Activated CD8-positive, alpha-beta memory T cell treated with anti-CD3 and anti-CD28 coated beads, Interleukin-2, amount 50 U/mL, for 1 hour (primary cell): ENCODE results near the gene CAPN7.

Experiments used
- DNase-seq: peaks from one replicate; pipeline ENCODE4 v3.0.0-alpha.2; 2020; ENCODE audit errors: extremely low read depth

The CAPN7 gene

GRCh38 chr3:15246186-15246585 is 40.1 kb downstream of the CAPN7 start:
- DNase-seq, result no peak

- no peak for DNase-seq
Observed at GRCh38 chr3:15253023-15253697, 47.1 kb downstream of the CAPN7 start.

GRCh38 chr3:15255215-15255614 is 49.2 kb downstream of the CAPN7 start:
- DNase-seq, result no peak

GRCh38 chr3:15256861-15257341 is 50.9 kb downstream of the CAPN7 start:
- no peak for DNase-seq

GRCh38 chr3:15258720-15259119 is 52.7 kb downstream of the CAPN7 start:
- DNase-seq, result no peak

GRCh38 chr3:15260531-15260930 is 54.5 kb downstream of the CAPN7 start:
- DNase-seq, result no peak

GRCh38 chr3:15261274-15261673 is 55.2 kb downstream of the CAPN7 start:
- no peak for DNase-seq

- no peak for DNase-seq
Observed at GRCh38 chr3:15262021-15262420, 56.0 kb downstream of the CAPN7 start.

- no peak for DNase-seq
Observed at GRCh38 chr3:15263120-15263519, 57.1 kb downstream of the CAPN7 start.

GRCh38 chr3:15263926-15264325 is 57.9 kb downstream of the CAPN7 start:
- no peak for DNase-seq

- DNase-seq, result no peak
Observed at GRCh38 chr3:15264486-15264885, 58.4 kb downstream of the CAPN7 start.

GRCh38 chr3:15265655-15266509 is 59.8 kb downstream of the CAPN7 start:
- DNase-seq, result no peak

GRCh38 chr3:15266510-15267376 is 60.7 kb downstream of the CAPN7 start:
- no peak for DNase-seq

GRCh38 chr3:15267502-15267901 is 61.5 kb downstream of the CAPN7 start:
- no peak for DNase-seq

- peak; percentile 69 for DNase-seq
Observed at GRCh38 chr3:15268033-15268631, 62.1 kb downstream of the CAPN7 start.

GRCh38 chr3:15269091-15269989 is 63.3 kb downstream of the CAPN7 start:
- DNase-seq, result peak; percentile 66

GRCh38 chr3:15271030-15271429 is 65.0 kb downstream of the CAPN7 start:
- DNase-seq, result no peak

GRCh38 chr3:15271785-15272381 is 65.8 kb downstream of the CAPN7 start:
- peak; percentile 79 for DNase-seq

GRCh38 chr3:15272426-15273196 is 66.6 kb downstream of the CAPN7 start:
- DNase-seq, result no peak
